Activated CD4-positive, alpha-beta T cell treated with anti-CD3 and anti-CD28 coated beads, Interleukin-2, Interleukin-4, amounts not matched to agents 100 ng/mL and 50 ng/mL, durations not matched to agents 16 hours and 8 hours (primary cell): Measurements from ENCODE around the gene MOSPD3.

ENCODE experiments used
- DNase-seq: peaks from one replicate; pipeline ENCODE4 v3.0.0-alpha.2; 2020; ENCODE audit warnings: low spot score

The MOSPD3 gene

GRCh38 chr7:100575746-100576383, 36.5 kb upstream of the MOSPD3 start:
- no peak for DNase-seq

DNA sequence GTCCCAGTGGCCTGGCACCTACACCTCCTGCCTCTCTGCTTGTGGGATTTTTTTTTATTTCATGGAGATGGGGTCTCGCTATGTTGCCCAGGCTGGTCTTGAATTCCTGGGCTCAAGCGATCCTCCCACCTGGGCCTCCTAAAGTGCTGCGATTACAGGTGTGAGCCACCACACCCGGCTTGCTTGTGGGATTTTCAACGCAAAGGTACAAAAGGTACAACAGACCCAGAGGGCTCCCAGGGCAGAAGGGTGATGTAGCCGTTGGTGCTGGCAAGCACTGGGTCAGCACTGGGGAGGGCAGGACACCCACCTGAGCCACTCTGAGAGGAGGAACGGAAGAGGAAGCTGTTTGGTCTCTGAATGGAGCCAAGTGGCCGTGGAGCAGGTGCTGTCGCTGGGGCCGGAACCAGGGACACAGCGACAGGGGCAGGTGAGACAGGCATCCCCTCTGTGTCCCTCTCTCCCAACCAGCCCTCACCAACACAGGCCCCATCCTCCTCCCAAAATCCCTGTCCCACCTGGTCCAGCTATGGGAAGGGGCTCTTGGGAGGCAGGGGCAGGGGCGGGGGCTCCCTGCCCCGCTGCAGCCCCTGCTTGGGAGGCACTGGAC, 35.9 kb upstream of the MOSPD3 start:
- DNase-seq: no peak

DNA sequence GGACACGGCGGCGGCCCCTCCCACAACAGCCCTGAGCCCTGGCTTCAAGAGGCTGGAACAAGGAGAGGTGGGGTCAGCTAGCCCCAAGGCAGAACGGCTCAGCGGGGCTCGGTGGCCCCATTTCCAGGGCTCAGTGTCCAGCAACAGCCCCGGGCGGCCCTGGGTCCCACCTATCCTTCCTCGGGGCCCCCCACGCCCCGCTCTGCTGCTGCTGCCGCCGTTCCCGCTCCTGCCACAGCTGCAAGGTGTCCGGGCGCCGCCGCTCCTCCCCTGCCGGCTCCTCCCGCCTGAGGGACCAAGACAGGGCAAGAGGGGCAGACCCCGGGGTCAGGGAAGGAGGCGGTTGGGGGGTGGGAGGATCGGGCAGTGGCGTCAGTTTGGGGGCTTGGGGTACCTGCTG, 35.2 kb upstream of the MOSPD3 start:
- DNase-seq: no peak

- DNase-seq: no peak
Measured at GRCh38 chr7:100577507-100577906, 34.8 kb upstream of the MOSPD3 start.

- no peak for DNase-seq
Measured at GRCh38 chr7:100578246-100579183, 33.8 kb upstream of the MOSPD3 start.

- no peak for DNase-seq
Measured at GRCh38 chr7:100580466-100581283, 31.7 kb upstream of the MOSPD3 start.

GRCh38 chr7:100582041-100582579, 30.2 kb upstream of the MOSPD3 start:
- DNase-seq: no peak

DNA sequence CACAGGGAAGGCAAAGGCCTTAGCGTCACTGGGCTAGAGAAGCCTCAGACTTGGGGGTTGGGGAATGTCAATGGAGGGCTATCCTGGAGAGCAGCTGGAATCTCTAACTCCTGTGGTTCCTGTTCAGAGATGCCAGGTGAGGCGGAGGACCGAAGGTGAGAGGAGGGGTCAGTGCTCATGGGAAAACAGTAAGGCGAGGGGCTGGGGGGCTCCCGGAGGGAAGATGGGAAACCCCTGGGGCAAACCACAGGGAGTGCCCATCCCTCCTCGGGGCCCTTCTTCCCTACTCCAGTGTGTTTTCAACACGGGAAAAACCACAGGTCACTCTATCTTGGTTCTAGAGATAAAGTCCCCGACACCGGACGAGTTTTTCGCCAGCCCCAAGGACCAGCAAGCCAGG, 29.7 kb upstream of the MOSPD3 start:
- no peak for DNase-seq

GRCh38 chr7:100583132-100584053, 28.9 kb upstream of the MOSPD3 start:
- DNase-seq: peak; percentile 83

DNA sequence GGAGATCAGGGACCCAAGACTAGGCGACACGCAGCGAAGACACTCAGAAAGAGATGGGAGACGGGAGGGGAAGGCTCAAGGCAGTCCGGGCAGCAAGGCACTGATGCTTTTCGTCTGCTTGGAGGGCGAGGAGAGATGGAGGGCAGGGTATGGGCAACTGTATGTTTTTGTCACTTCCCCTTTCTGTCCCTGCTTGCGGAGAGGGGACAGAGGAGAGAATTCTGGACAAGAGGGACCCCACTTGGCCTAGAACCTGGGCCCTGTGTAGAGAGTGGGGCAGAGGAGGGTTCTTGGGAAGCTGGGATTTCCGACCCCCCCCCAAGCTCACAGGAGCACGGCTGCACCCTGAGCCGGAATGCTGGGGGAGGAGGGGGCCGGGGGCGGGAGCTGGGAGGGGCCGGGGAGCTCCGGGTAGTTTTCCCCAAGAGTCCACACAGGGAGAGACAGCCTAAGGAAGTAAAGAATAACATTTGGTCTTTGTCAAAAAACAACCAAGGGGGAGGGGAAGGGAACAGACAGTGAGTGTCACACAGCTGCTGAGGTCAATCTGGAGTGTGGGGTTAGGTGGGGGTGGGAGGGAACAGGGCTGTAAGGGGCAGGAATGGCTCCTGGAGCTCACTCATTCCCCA, 28.2 kb upstream of the MOSPD3 start:
- DNase-seq: no peak

GRCh38 chr7:100584683-100585510, 27.4 kb upstream of the MOSPD3 start:
- DNase-seq: no peak

DNA sequence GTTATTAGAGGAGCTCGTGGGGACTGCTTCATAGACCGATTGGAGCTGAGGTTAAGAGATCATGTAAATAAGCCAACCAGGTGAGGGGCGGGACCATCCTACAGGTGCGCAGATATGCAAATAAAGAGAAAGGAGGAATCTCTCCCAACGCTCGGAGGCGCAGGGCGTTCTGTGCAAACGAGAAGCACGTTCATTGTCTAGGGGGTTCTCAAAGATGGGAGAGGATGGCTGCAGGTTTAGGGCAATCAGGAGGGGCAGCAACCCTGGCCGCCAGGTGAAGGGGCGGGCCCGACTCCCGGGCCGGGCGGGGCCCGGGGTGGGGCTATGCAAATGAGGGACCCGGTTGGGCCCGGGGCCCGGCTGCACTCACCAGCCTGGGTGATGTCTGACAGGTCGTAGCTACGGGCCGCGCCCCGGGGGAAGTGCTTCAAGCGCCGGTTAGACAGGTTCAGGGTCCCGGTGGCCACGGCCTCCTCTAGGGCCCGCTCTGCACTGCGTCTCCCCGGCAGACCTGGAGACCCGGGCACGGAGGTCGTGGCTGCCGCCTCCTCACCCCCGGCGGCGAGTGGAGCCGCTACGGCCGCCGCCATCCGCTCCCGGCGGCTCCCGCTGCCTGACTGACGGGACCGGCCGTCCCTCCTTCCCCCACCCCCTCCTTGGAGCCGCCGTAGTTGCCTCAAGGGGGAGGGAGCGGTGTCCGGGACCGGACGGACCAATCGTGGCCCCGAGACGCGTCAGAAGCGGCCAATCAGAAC, 26.7 kb upstream of the MOSPD3 start, which contains the start of gene LRCH4:
Gene LRCH4 (minus strand): TSS at position 619 of the 755 bp plus-strand sequence. CDS start 29 bp downstream, at position 590.
- DNase-seq: no peak

GRCh38 chr7:100586266-100587025, 25.9 kb upstream of the MOSPD3 start, which contains the start of gene FBXO24:
FBXO24 (plus strand) TSS chr7:100586328; CDS start chr7:100586626, 298 bp downstream.
- peak; percentile 100 for DNase-seq

GRCh38 chr7:100588438-100588837, 23.9 kb upstream of the MOSPD3 start:
- DNase-seq: no peak

GRCh38 chr7:100589341-100589947, 22.9 kb upstream of the MOSPD3 start:
- no peak for DNase-seq

GRCh38 chr7:100590077-100590737, 22.1 kb upstream of the MOSPD3 start:
- DNase-seq: no peak
